Measurements from ENCODE around the gene UPF2. TPM values are rescaled to one million over a fixed set of nuclear protein-coding genes. Genes with fewer than 3 reads are reported as not detected.

Gene UPF2
- total and polyA plus RNA-seq, 2 of the 13 experiments (the other 11 are each of a cell fraction or from before 2014, with no cell fraction given), result 6.2 to 14.5 TPM

- TF ChIP-seq PCBP1 (IDR thresholded peaks at IDR 0.05; ENCODE audit: borderline replicate concordance, low read depth, low read length) (no peak), KAT2B (IDR thresholded peaks at IDR 0.05; ENCODE audit: borderline replicate concordance, low read depth, low read length) (no peak), SMC3 (IDR thresholded peaks at IDR 0.05; ENCODE audit: low read length) (no peak; the same call in 1 of the 2 replicates), CSRNP2 (CRISPR knock-in tag; conservative IDR thresholded peaks at IDR 0.05; ENCODE audit: low read depth) (no peak), ZNF652 (CRISPR knock-in tag; IDR thresholded peaks at IDR 0.05; ENCODE audit: borderline replicate concordance, low read depth) (no peak), MZF1 (CRISPR knock-in tag; IDR thresholded peaks at IDR 0.05; ENCODE audit: borderline replicate concordance) (no peak), DZIP1 (CRISPR knock-in tag; IDR thresholded peaks at IDR 0.05) (no peak), ZNF75D (CRISPR knock-in tag; IDR thresholded peaks at IDR 0.05; ENCODE audit: borderline replicate concordance) (no peak), ZNF367 (CRISPR knock-in tag; IDR thresholded peaks at IDR 0.05; ENCODE audit: borderline replicate concordance) (no peak), IRF9 (CRISPR knock-in tag; IDR thresholded peaks at IDR 0.05; ENCODE audit: borderline replicate concordance) (peak; percentile 27; the same call in 1 of the 2 replicates), FOXM1 (CRISPR knock-in tag; IDR thresholded peaks at IDR 0.05) (no peak), AKAP8 (CRISPR knock-in tag; IDR thresholded peaks at IDR 0.05) (no peak), IRF2 (CRISPR knock-in tag; IDR thresholded peaks at IDR 0.05) (peak; percentile 53; the same call in 1 of the 2 replicates), TRAFD1 (CRISPR knock-in tag; IDR thresholded peaks at IDR 0.05; ENCODE audit: borderline replicate concordance) (no peak), ZNF878 (CRISPR knock-in tag; IDR thresholded peaks at IDR 0.05) (no peak), IRX3 (CRISPR knock-in tag; IDR thresholded peaks at IDR 0.05; ENCODE audit: borderline replicate concordance, low read depth) (no peak), GABPB1 (CRISPR knock-in tag; IDR thresholded peaks at IDR 0.05) (peak; percentile 44; the same call in 1 of the 2 replicates), ZNF530 (CRISPR knock-in tag; IDR thresholded peaks at IDR 0.05; ENCODE audit: low read depth) (no peak), ZNF263 (CRISPR knock-in tag; IDR thresholded peaks at IDR 0.05) (no peak), SAFB2 (CRISPR knock-in tag; IDR thresholded peaks at IDR 0.05; ENCODE audit: borderline replicate concordance, low read depth) (no peak), ZKSCAN5 (CRISPR knock-in tag; IDR thresholded peaks at IDR 0.05) (no peak), TARDBP (CRISPR knock-in tag; IDR thresholded peaks at IDR 0.05) (no peak), ZNF329 (CRISPR knock-in tag; IDR thresholded peaks at IDR 0.05; ENCODE audit: low read depth) (no peak)
Observed at GRCh38 chr10:11881477-11882417, 160.9 kb downstream of the UPF2 start (continued).
